Middle frontal gyrus (tissue), 1 donor: Measurements from ENCODE around the gene SMDT1.
"Not testable (repeated sequence)": the region's sequence is repeated elsewhere in the genome, so short reads cannot be mapped to it uniquely, and the experiment has no call there.

Experiments used
- DNase-seq: peaks from one replicate; pipeline ENCODE4 v3.0.0-alpha.2; 2015; ENCODE audit warnings: low spot score; ENCODE audit errors: extremely low spot score

SMDT1 gene

DNA sequence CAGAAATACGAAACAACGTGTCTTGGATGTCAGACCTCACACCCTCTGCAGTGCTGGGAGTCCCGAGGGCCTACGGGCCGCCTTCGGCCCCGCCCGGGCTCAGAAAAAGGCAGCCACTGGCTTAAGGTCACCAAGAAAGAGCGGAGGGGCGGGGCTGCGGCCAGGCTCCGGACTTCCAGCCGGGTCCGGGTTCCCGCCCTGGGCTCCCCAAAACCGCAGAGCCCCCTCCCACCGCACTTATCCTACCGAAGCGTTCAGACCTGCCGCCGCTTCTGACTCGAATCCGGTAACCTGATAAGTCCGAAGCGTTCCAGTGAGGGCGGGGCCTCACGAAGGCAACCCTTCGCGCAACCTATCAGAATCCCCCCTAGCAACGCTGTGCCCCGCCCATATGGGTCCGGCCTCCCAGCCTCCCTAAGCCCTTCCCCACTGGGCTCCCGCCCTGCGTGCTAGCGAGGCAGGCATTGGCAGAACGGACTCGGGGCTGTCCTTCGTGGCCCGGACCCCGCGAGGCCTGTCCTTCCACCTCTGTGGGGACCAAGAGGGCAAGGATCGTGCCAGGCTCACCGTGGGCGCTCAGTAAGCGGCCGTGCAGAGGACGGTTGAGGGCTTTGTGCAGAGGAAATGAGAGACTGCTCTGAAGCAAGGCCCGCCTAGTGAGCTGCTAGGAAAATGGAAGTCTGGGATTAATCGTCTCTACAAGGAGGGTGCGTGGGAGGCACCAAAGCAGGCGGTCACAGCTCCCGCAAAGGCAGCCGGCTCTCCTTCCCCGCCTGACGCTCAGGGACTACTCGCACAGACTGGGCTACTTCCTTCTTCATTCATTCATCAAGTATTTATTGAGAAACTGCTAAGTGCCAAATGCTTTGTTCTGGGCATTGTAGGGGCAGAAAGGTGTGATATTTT is 8.7 kb upstream of the SMDT1 start, which contains the start of gene NAGA:
NAGA (minus strand) TSS at position 296 of the 906 bp plus-strand sequence. CDS start 515 bp downstream, outside the sequence.
- peak; percentile 93 for DNase-seq

DNA sequence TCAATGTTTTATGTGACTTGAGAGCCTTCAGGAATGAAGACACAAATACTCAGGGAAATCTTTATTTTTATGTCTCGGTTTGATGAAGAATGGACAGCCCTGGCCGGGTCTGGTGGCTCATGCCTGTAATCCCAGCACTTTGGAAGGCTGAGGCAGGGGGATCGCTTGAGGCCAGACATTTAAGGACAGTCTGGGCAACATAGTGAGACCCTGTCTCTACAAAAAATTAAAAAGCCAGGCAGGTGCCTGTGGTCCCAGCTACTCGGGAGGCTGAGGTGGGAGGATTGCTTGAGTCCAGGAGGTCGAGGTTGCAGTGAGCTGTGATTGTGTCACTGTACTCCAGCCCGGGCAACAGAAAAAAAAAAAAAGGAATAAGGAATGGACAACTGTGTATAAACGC is 8.0 kb upstream of the SMDT1 start:
- not testable (repeated sequence) for DNase-seq

DNA sequence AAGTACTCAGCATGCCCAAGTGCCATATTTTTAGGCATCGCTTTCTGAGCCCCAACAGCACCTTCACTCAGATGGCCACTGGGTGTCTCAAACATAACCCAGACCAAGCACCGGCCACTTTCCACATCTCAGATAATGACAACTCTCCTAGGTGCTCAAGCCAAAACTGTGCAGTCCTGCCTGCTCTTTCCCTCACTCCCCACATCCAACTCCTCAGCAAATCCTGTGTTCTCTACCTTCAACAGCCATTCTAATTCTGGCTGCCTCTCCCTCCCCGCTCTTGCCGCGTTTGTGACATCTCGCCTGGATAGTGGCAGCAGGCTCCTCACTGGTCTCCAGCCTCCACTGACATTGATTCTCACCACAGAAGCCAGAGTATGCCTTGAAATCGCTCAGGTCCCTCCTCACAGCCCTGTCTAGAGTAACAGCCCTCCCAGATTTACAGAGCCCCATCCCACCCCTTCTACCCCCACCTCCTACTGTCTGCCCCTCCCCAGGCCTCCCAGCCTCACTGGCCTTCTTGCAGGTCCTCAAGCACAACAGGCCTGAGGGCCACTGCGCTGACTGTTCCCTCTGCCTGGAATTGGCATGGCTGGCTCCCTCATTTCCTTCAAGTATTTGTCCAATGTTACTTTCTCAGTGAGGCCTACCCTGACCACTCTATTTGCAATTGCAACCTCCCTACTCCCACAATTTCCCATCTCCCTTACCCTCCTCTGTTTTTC is 6.7 kb upstream of the SMDT1 start:
- DNase-seq, result no peak

DNA sequence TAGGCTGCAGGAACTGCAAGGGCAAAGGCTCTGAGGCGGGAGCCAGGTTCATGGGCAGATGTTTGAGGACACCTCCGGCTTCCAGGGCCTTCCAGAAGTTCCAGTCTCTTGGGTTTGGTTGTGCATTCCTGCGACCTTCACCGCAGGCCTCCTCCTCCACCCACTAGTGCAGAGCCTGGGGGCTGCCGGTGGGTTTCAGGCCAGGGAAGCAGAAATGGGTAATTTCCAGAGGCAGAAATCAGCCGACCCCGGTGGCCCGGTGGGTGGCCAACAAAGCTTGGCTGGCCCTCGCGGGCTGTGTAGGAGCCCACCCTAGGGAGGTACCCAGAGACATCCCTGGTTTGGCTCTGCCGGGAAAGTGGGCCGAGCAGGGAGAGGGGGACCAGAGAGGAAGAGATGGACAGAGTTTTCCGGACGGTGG is 5.9 kb upstream of the SMDT1 start:
- DNase-seq, result no peak

DNA sequence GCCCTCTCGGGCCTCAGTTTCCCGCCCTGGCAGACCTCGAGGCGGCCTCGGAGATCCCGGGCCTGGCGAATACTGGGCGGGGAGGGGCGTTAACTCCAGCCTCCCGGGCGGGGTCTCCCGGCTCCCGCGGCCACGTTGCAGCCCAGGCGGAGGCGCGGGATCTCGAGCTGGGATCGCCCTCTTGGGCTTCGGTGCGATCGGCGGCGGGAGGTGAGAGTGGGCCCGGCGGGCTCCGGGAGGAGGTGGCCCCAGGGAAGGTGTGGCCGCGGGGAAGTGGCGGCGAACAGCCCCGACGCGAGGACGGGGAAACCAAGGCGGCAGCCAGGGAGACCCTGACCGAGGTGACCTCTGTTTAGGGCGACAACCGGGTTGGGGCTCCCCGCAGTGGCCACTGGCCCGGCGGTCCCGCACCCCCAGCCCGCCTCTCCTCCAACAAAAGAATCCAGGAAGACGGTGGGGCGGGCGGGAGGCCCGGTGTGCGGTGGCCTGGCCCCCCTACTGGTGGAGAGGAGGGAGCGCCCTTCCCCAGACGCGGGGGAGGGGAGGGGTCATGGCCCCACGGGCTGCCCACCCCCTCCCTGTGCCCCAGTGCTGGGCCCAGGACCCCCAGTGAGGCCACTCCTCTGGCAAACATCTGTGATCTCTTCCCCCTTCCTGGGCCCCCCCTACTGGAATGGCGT is 5.2 kb upstream of the SMDT1 start, which contains the start of gene PHETA2:
PHETA2 (plus strand) TSS at position 117 of the 680 bp plus-strand sequence. CDS start 3,046 bp downstream, outside the sequence.
- no peak for DNase-seq

DNA sequence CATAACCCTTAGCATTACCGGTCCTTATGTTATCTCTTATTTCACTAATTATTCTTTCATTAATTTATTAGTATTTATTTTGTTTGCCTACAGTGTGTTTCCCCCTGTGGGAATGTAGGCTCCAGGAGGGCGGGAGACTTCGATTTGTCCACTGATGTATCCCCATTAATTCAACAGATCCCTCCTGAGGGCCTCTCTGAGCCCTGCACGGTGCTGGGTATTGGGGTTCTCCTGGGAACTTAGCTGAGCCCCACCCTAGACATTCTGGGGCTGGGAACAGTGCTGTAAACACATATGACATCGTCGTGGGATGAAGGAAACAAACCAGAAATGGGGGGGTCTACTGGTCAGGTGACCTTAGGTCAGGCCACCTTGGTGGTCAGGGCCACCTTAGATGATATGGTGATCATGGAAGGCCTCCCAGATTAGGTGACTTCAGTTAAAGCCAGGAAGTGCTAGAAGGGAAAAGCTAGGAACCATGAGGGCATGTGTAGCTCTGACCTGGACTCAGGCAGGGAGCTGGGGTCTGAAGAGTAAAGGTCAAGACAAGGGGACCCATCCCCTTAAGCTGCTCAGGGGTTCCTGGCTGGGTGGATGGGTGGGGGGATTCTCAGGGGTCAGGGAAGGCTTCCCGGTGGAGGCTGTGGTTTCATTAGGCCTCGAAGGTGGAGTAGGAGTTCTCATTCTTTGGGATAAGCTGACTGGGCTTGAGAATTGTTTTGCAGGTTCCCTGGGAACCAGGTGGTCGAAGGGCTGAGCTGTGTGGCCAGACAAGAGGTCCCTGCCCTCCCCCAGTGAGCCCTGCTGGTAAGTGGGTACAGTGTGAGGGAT is 4.4 kb upstream of the SMDT1 start:
- no peak for DNase-seq

DNA sequence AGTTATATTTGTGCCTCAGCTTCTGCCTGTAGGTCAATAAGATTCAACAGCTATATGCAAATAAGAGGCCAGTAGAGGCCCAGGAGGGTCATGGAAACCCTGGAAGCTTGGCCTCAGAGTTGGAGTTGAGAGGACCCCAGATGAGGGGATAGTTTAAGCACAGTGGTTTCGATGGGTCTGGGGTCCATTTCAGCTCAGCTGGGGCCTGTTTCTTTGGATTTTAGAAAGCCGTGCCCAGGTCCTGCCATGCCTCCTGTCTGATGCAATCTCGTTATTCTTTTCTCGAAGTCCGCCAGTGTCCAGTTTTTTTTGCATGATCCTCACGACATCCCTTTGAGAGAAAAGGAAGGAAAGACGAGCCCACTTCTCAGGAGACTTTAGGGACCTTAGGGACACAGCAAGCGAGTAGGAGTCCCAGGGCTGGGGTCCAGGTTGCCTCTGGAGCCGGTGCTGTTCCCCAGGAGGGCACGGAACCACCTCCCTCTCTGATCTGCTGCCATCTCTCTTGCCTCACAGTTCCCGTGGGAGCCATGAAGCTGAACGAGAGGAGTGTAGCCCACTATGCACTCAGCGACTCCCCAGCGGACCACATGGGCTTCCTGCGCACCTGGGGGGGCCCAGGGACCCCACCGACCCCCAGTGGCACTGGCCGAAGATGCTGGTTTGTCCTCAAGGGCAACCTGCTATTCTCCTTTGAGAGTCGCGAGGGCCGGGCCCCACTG is 2.6 kb upstream of the SMDT1 start:
- no peak for DNase-seq

DNA sequence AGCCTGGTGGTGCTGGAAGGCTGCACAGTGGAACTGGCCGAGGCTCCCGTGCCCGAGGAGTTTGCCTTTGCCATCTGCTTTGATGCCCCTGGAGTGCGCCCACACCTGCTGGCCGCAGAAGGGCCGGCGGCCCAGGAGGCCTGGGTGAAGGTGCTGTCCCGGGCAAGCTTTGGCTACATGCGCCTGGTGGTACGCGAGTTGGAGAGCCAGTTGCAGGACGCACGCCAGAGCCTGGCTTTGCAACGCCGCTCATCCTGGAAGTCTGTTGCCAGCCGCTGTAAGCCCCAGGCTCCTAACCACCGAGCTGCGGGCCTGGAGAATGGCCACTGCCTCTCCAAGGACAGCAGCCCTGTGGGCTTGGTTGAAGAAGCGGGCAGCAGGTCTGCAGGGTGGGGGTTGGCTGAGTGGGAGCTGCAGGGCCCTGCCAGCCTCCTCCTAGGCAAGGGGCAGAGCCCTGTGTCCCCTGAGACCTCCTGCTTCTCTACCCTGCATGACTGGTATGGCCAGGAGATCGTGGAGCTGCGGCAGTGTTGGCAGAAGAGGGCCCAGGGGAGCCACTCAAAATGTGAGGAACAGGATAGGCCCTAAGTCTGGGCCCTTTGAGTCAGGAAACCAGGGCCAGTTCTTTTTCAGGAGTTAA is 1.9 kb upstream of the SMDT1 start:
- DNase-seq, result no peak

DNA sequence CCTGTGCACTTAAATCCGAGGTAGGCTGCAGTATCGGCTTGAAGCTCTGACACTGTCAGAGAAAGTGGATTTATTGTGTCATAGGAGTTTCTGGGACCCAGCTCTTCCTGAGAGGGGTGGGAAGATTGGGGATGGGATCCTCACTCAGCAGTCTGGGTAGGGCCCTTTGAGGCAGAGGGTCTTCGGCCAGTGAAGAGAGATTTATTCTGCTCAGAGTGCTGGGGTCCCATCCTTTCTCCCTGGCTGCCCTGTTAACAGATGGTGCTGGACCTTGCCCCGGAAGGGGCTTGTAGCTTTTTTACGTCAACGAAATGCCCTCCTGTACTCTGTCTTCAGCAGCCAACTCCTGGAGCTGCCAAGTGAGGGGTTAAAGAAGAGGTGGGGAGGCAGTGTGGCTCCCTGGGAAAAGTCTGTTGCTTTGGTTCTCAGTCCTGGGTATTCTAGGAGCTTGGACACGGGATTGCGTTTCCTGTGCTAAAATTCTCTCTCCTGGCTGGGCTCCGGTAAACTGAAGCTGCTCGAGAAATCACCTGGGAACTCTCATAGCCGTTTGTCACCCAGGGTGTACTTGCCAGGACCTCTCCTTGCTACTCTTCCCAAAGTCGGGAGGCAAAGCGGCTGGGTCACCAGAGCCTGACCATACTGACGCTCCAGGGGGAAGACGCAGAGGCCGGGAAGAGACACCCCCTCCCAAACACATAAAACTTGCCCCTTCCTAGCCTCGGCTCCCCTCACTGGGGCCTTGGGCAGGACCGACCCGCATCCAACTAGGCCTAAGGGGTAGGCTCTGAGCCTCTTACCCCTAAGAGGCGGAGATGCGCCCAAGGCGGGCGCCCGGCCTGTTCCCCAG is 806 bp upstream of the SMDT1 start:
- DNase-seq, result no peak

DNA sequence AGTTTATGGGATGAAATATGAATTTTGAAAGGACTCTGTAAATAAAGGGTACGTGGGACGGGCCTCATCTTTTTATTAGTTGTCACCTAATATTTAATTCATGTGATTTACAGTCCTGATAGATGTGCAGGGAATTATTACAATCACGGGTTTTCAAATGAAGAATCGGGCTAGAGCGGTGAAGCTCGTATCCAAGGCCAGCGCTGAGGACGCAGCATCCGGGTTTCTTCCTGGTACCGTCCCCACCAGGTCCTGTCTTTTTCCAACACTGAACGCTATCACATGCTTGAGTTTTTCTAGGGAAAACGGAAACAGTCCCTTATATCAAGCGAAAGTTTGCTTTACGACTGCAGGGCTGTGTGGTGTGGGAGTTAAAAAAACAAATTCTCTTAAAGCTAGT is 787 bp downstream of the SMDT1 start:
- DNase-seq, result no peak

DNA sequence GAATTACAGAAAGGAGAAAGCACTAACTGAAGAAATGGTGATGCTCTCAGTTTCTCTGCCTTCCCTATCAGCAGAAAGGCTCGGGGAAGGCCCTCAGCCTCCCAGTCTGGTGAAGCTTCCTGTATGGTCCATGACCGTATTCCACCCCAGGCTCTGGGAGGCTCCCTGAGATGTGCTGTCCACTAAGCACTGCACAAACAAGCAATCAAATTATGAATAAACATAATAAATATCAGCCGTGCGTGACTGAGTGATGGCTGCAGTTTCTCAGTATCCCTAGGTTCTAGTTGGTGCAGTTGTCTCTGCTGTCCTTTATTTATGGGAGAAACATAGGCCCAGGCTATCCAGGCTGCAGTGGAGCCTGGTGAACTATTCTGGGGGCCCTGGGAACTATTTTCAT is 3.6 kb downstream of the SMDT1 start:
- no peak for DNase-seq

DNA sequence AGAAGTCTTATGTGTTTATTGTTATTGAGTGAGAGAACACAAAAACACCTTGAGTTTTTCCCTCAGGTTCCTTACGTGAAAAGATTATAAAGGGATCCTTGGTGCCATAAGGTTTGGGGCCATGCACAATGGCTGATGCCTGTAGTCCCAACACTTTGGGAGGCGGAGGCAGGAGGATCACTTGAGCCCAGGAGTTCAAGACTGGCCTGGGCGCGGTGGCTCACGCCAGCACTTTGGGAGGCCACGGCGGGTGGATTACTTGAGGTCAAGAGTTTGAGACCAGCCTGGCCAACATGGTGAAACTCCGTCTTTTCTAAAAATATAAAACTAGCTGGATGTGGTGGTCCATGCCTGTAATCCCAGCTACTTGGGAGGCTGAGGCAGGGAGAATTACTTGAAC is 5.4 kb downstream of the SMDT1 start:
- no peak for DNase-seq

DNA sequence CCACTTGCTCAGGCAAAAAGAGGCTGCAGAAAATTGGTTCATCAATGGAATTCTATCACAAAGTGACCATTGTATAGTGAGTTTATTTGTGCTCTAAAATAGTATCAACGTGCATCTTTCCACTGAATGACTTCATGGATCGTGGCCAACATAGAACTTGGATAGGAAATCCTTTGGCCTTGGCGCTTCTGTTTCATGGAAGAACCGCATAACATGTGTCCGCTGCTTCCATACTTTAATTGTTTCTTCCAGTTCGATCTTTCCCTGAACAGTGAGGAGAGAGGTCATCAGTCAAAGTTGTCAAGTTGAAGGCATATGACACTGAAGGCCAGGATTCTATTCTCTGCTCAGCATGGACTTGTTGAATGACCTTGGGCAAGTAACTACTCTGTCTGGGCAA is 6.6 kb downstream of the SMDT1 start:
- no peak for DNase-seq

DNA sequence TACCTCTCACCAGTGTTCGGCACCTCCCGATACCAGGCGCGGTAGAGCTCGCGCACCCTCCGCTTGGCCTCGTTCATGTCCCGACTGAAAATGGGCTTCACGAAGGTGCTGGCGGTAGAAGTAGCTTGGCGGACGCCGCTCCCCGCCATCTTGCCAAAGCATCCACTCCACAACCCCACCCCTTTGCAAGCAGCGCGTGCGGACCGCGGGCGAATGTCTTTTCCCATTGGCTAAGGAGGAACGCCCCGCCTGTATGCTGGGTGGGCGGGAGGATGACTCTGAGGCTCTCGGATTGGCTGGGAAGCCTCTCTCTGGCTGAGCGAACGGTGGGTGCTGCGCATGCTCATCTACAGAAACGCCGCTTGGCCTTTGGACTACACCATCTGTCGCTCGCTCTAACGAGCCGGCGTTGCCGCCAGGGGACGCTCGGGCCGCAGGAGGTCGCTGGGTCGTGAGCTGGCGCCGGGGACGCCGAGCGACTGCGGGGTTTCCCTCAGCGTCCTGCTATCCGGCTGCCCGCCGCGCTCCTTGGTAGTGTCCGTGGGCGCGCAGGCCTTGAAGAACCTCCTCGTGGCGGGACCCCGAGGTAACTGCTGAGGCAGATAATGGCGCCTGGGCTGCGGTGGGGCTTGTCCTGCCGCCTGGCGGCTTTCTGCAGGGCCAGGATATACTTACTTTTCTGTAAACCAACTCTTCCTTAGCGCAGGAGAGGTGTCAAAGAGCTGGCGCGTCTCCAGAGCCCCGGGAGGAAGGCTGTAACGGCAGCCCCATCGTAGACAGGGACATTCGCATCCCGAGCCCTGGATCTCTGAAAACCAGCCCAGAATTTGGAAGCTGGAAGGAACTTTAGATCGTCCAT is 11.3 kb downstream of the SMDT1 start, which contains the start of gene NDUFA6:
NDUFA6 (minus strand) TSS at position 177 of the 859 bp plus-strand sequence; CDS start at position 149, 28 bp downstream.
- peak; percentile 99 for DNase-seq

DNA sequence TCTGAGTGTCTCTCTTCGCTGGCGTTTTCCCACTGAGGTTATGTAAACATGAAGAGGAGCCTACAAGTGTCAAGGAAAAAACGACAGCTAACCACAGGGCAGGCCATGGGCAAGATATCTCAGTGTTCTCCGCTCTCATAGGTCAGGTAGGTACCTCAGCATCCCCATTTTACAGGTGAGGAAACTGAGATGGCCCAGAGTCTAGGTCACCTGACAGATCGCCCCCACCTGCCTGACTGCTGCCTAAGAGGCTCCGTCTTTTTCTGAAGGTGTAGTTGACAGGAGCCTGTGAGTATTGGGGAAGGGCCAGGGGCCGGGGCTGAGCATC is 11.9 kb downstream of the SMDT1 start:
- no peak for DNase-seq

DNA sequence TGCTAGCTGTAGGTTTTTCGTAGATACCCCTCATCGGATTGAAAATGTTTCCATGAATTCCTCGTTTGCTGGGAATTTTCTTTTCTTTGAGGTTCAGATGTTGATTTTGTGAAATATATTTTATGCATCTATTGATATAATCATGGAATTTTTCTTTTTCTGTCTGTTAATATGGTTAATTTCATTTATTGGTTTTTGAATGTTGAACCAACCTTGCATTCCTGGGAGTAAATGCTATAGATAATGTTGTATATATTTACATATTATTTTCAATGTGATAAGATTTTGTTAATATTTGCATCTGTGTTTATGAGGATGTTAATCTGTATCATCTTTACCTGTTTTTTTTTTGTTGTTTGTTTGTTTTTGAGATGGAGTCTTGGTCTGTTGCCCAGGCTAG is 21.7 kb downstream of the SMDT1 start:
- no peak for DNase-seq

DNA sequence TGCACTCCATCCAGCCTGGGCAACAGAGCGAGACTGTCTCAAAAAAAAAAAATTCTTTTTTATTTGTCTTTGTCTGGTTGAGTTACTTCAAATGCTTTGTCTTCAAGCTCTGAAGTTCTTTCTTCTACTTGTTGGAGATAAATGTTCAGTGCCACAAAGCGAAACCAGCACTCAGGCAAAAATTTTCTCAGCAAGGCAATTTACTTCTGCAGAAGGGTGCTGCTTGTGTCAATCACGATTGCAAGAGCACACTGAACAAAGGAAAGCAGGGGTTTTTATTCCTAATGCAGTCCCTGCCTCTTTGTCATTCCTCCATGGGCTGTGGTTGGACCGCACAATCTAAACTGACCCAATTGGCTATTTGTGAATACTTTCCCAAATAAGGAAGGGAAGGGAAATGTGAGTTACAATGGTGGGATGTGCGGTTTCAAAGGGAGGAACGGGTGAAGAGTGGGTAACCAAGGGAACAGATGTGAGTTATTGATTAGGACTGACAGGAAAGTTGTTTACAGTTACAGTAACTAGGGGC is 24.9 kb downstream of the SMDT1 start:
- DNase-seq, result not testable (repeated sequence)

DNA sequence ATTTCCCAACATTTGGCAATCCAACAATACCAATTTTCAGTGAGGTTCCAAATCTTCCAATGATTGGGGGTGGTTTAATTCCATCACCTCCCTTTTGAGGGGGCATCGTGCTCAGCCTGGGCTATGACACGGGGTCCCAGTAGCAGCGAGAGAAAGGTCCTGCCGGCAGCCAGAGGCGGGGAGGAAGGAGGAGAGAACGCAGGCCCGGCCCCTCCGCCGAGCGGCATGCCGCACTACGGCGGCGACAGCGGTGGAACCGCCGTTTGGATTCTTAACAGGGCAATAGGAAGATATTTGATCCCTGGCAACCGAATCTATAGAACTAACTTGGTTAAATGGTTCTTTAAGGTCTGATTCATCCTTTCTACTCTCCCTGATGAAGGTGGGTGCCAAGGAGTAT is 29.3 kb downstream of the SMDT1 start:
- no peak for DNase-seq
